ENCODE data around the gene HAL.

- TF ChIP-seq REST (IDR thresholded peaks at IDR 0.05; ENCODE audit: low read depth, low read length) (no peak), TAF1 (IDR thresholded peaks at IDR 0.05; ENCODE audit: borderline replicate concordance, low read depth, low read length) (no peak), CTCF (IDR thresholded peaks at IDR 0.05) (peak; percentile 39), EP300 (IDR thresholded peaks at IDR 0.05; ENCODE audit: borderline replicate concordance in 1 of 2, low read depth in 1 of 2, low read length in 1 of 2) (no peak), CHD2 (IDR thresholded peaks at IDR 0.05; ENCODE audit: low read length, partially characterized antibody) (no peak), EZH2phosphoT487 (IDR thresholded peaks at IDR 0.05; ENCODE audit: borderline replicate concordance, low read depth) (no peak), YY1 (IDR thresholded peaks at IDR 0.05; ENCODE audit: low read depth) (no peak), RAD21 (IDR thresholded peaks at IDR 0.05; ENCODE audit: low read length) (peak; percentile 73), NFIC (IDR thresholded peaks at IDR 0.05; ENCODE audit: borderline replicate concordance) (no peak), RCOR1 (IDR thresholded peaks at IDR 0.05; ENCODE audit: low read length) (no peak), RFX5 (IDR thresholded peaks at IDR 0.05; ENCODE audit: low read length) (no peak), GABPA (IDR thresholded peaks at IDR 0.05; ENCODE audit: low read depth) (no peak)
These were observed 37.0 kb downstream of the HAL start for GRCh38 chr12:95959107-95959506.
